A673 (cell line): ENCODE data around the gene LENG8. TPM values are rescaled to one million over a fixed set of nuclear protein-coding genes. Genes with fewer than 3 reads are reported as not detected.

Experiments used
- BruUV-seq: library from RNA; stranded (reverse); fragments of 400-500 nt; replicated peaks from 2 replicates; lab custom pipeline; 2021; lab: Mats Ljungman, UMichigan
- CTCF ChIA-PET: fragments of 300-600 bp; sonication (Branson Sonifier 250); formaldehyde crosslinking; loops from one replicate; lab custom pipeline; 2022; ENCODE audit warnings: antibody characterized with exemption; lab: Charles Lee
- POLR2A ChIA-PET: fragments of 300-600 bp; sonication (Branson Sonifier 250); formaldehyde crosslinking; loops from one replicate; lab custom pipeline; 2022; ENCODE audit warnings: antibody characterized with exemption; ENCODE audit not compliant: low non-redundant PET; lab: Charles Lee
- DNase-seq: peaks from one replicate; pipeline ENCODE4 v3.0.0-alpha.2; 2015; ENCODE audit warnings: low spot score
- H3K27ac ChIP-seq: fragments of 200-600 bp; sonication (generic); 2 replicates; pipeline ENCODE4 v1.5.1; 2016; ENCODE audit warnings: mixed run types, low read depth, mild to moderate bottlenecking, mixed read lengths, antibody characterized with exemption, low read length; ENCODE audit not compliant: poor library complexity, severe bottlenecking
- H3K27me3 ChIP-seq: fragments of 200-600 bp; sonication (generic); replicated peaks from 2 replicates; pipeline ENCODE4 v1.6.1; 2017; ENCODE audit warnings: mixed run types, low read depth, mild to moderate bottlenecking, mixed read lengths, antibody characterized with exemption, low read length; ENCODE audit not compliant: insufficient read depth, poor library complexity
- H3K36me3 ChIP-seq: fragments of 200-600 bp; sonication (generic); 2 replicates; pipeline ENCODE4 v1.6.1; 2016; ENCODE audit warnings: mixed run types, mild to moderate bottlenecking, mixed read lengths, antibody characterized with exemption, low read length; ENCODE audit not compliant: insufficient read depth, poor library complexity, severe bottlenecking
- H3K4me1 ChIP-seq: fragments of 200-600 bp; sonication (generic); 2 replicates; pipeline ENCODE4 v1.6.1; 2017; ENCODE audit warnings: mixed run types, mild to moderate bottlenecking, mixed read lengths, antibody characterized with exemption, low read length; ENCODE audit not compliant: insufficient read depth, poor library complexity, severe bottlenecking
- H3K4me3 ChIP-seq: fragments of 200-600 bp; sonication (generic); 2 replicates; pipeline ENCODE4 v1.5.1; 2016; ENCODE audit warnings: low read depth, mixed run types, mild to moderate bottlenecking, mixed read lengths, low read length; ENCODE audit not compliant: poor library complexity, severe bottlenecking
- H3K9me3 ChIP-seq: fragments of 200-600 bp; sonication (generic); 2 replicates; pipeline ENCODE4 v1.6.1; 2016; ENCODE audit warnings: mixed run types, low read depth, mild to moderate bottlenecking, mixed read lengths, antibody characterized with exemption, low read length; ENCODE audit not compliant: poor library complexity, severe bottlenecking
- EZH2 ChIP-seq: fragments of 200-600 bp; sonication (generic); IDR thresholded peaks from 2 replicates; pipeline ENCODE4 v1.6.1; 2017; ENCODE audit warnings: borderline replicate concordance, low read depth, mild to moderate bottlenecking, mixed read lengths, antibody characterized with exemption, low read length; ENCODE audit not compliant: poor library complexity, severe bottlenecking
- intact Hi-C: fragments of 100-400 bp; cut with micrococcal nuclease; formaldehyde crosslinking; loops from one replicate; pipeline ENCODE4 v1.10.0; 2022; ENCODE audit not compliant: unreplicated experiment
- total RNA-seq: library from RNA; stranded (reverse); gene quantifications from 2 replicates; pipeline ENCODE4 v1.2.3, GENCODE V29; 2021
- TF ChIP-seq, protein P1 (sequence below): fragments of 300-800, 200-600 bp; sonication (generic); conservative IDR thresholded peaks from 2 replicates; pipeline ENCODE4 v1.5.1; 2017; ENCODE audit warnings: low read depth, mild to moderate bottlenecking, antibody characterized with exemption, low read length, moderate library complexity, mixed read lengths

The LENG8 gene
- total RNA-seq, 1 experiment from 2014 or later: 129 TPM

- no peaks in the 10 kb centered on the region for H3K9me3 ChIP-seq
- TF ChIP-seq, protein P1, sequence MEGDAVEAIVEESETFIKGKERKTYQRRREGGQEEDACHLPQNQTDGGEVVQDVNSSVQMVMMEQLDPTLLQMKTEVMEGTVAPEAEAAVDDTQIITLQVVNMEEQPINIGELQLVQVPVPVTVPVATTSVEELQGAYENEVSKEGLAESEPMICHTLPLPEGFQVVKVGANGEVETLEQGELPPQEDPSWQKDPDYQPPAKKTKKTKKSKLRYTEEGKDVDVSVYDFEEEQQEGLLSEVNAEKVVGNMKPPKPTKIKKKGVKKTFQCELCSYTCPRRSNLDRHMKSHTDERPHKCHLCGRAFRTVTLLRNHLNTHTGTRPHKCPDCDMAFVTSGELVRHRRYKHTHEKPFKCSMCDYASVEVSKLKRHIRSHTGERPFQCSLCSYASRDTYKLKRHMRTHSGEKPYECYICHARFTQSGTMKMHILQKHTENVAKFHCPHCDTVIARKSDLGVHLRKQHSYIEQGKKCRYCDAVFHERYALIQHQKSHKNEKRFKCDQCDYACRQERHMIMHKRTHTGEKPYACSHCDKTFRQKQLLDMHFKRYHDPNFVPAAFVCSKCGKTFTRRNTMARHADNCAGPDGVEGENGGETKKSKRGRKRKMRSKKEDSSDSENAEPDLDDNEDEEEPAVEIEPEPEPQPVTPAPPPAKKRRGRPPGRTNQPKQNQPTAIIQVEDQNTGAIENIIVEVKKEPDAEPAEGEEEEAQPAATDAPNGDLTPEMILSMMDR: no peak
- TF ChIP-seq EZH2: no peak
- H3K36me3 ChIP-seq: peaks cover 88% of the 10 kb centered on the region
- no peak overlapping the region for H3K27ac ChIP-seq
- intact Hi-C loops: no loop called here
- no peak overlapping the region for H3K4me3 ChIP-seq
- H3K4me1 ChIP-seq: peaks cover 7% of the 10 kb centered on the region
- DNase-seq: no peak
- H3K27me3 ChIP-seq: no peaks in the 10 kb centered on the region
- BruUV-seq: no TSS peak
- ChIA-PET POLR2A (interaction anchor here (0.7 kb wide), 1 partner anchor 1374 kb away, joined by 4 read pairs; no protein-coding TSS in a partner anchor), CTCF (interaction anchor here (0.6 kb wide), 1 partner anchor 25 kb away, joined by 7 read pairs; no protein-coding TSS in a partner anchor)
Measured at GRCh38 chr19:54455786-54456422, 6.9 kb downstream of the LENG8 start.

DNA sequence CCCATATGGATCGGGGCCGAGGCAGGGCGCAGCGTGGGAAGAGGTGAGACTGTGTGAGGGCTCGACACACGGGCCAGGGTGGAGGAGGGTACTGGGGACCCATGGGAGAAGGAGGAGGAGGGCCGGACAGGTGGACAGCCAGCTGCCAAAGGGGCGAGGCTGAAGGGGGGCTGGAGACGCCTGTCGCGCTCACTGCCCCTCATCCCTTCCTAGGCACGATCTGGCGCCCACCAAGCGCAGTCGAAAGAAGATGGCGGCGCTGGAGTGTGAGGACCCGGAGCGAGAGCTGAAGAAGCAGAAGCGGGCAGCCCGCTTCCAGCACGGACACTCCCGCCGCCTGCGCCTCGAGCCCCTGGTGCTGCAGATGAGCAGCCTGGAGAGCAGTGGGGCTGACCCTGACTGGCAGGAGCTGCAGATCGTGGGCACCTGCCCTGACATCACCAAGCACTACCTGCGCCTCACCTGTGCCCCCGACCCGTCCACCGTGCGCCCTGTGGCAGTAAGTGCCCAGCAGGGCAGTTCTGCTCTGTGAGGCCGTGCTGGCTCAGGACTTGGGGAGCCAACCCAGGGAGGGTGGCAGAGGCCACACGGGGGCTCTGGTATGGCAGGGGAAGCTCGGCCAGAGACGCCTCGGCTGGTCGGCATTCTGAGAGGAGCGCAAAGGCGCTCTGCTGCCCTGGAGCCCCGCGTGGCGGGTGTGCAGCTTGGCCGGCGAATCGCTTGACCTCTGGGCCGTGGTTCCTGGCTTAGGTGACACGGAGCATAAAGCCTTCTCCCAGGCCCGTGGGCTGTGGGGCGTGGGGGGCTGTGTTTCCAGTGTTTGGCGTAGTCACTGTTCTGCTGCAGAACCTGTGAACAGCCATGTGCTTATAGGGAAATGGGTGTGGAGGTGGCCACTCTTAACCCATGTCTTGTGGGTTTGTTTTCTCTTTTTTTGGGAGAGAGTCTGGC lies 7.7 kb downstream of the LENG8 start:
- no TSS peak for BruUV-seq
- ChIA-PET POLR2A (no interaction called here), CTCF (no interaction called here)
- Histone ChIP-seq H3K27ac (no peak overlapping the region), H3K27me3 (no peaks in the 10 kb centered on the region), H3K4me1 (peaks cover 12% of the 10 kb centered on the region), H3K36me3 (peaks cover 87% of the 10 kb centered on the region), H3K4me3 (no peak overlapping the region), H3K9me3 (no peaks in the 10 kb centered on the region)
- no peak for TF ChIP-seq EZH2
- TF ChIP-seq, protein P1: no peak
- DNase-seq: no peak
- intact Hi-C loops: no loop called here

GRCh38 chr19:54457773-54458647 lies 9.0 kb downstream of the LENG8 start:
- ChIA-PET CTCF (no interaction called here), POLR2A (no interaction called here)
- intact Hi-C loops: no loop called here
- no peak overlapping the region for H3K4me3 ChIP-seq
- no peak overlapping the region for H3K27ac ChIP-seq
- TSS peak; percentile 0 for BruUV-seq
- H3K36me3 ChIP-seq: peaks cover 74% of the 10 kb centered on the region
- TF ChIP-seq, protein P1: no peak
- TF ChIP-seq EZH2: no peak
- no peaks in the 10 kb centered on the region for H3K27me3 ChIP-seq
- H3K9me3 ChIP-seq: no peaks in the 10 kb centered on the region
- DNase-seq: no peak
- peaks cover 24% of the 10 kb centered on the region for H3K4me1 ChIP-seq
